Loucy (cell line): ENCODE data around the gene NBEAL2.

Source experiments
- H2AFZ ChIP-seq: fragments of 200-600 bp; sonication (generic); 2 replicates; pipeline ENCODE4 v1.6.0; 2016; ENCODE audit warnings: antibody characterized with exemption, mild to moderate bottlenecking, low read length, moderate library complexity
- H3F3A ChIP-seq: fragments of 200-600 bp; 2 replicates; pipeline ENCODE4 v1.6.0; 2016; ENCODE audit warnings: antibody characterized with exemption, low read depth, mild to moderate bottlenecking
- H3K27me3 ChIP-seq: fragments of 200-600 bp; sonication (generic); 2 replicates; pipeline ENCODE4 v1.6.1; 2014; ENCODE audit warnings: low read length, mild to moderate bottlenecking; ENCODE audit not compliant: insufficient read depth, poor library complexity, severe bottlenecking
- H3K36me3 ChIP-seq: fragments of 200-600 bp; sonication (generic); 2 replicates; pipeline ENCODE4 v1.6.1; 2016; ENCODE audit warnings: low read length; ENCODE audit not compliant: insufficient read depth
- H3K4me1 ChIP-seq: fragments of 200-600 bp; sonication (generic); 2 replicates; pipeline ENCODE4 v1.5.1; 2014; ENCODE audit warnings: low read length, mild to moderate bottlenecking; ENCODE audit not compliant: insufficient read depth, poor library complexity, severe bottlenecking
- H3K4me2 ChIP-seq: fragments of 200-600 bp; sonication (generic); 2 replicates; pipeline ENCODE4 v1.6.0; 2014; ENCODE audit warnings: antibody characterized with exemption, low read length, low read depth, mild to moderate bottlenecking; ENCODE audit not compliant: poor library complexity, severe bottlenecking
- H3K4me3 ChIP-seq: fragments of 200-600 bp; sonication (generic); 2 replicates; pipeline ENCODE4 v1.5.1; 2014; ENCODE audit warnings: low read length, mild to moderate bottlenecking, mixed read lengths; ENCODE audit not compliant: poor library complexity, severe bottlenecking
- H3K79me2 ChIP-seq: fragments of 200-600 bp; sonication (generic); 2 replicates; pipeline ENCODE4 v1.6.1; 2014; ENCODE audit warnings: low read length; ENCODE audit not compliant: insufficient read depth
- H3K9ac ChIP-seq: fragments of 200-600 bp; sonication (generic); 2 replicates; pipeline ENCODE4 v1.6.0; 2014; ENCODE audit warnings: mild to moderate bottlenecking, low read depth, low read length, moderate library complexity; ENCODE audit not compliant: poor library complexity, severe bottlenecking
- H3K9me2 ChIP-seq: fragments of 200-600 bp; sonication (generic); replicated peaks from 2 replicates; pipeline ENCODE4 v1.6.1; 2016; ENCODE audit warnings: low read depth, low read length, mixed read lengths
- H3K9me3 ChIP-seq: fragments of 200-600 bp; sonication (generic); 2 replicates; pipeline ENCODE4 v1.6.1; 2014; ENCODE audit warnings: mild to moderate bottlenecking, antibody characterized with exemption, low read length, low read depth; ENCODE audit not compliant: insufficient read depth
- H4K20me1 ChIP-seq: fragments of 200-600 bp; sonication (generic); 2 replicates; pipeline ENCODE4 v1.6.0; 2014; ENCODE audit warnings: antibody characterized with exemption, low read length, mild to moderate bottlenecking; ENCODE audit not compliant: insufficient read depth, poor library complexity, severe bottlenecking
- CTCF ChIP-seq: fragments of 200-600 bp; sonication (generic); conservative IDR thresholded peaks from 2 replicates; pipeline ENCODE4 v1.5.1; 2014; ENCODE audit warnings: mild to moderate bottlenecking, antibody characterized with exemption, low read length
- EZH2phosphoT487 ChIP-seq: fragments of 200-600 bp; IDR thresholded peaks from 2 replicates; pipeline ENCODE4 v1.6.1; 2018; ENCODE audit warnings: antibody characterized with exemption, mild to moderate bottlenecking, moderate library complexity, borderline replicate concordance

Gene NBEAL2

GRCh38 chr3:47005212-47006144, 26.0 kb downstream of the NBEAL2 start:
- no peak overlapping the region for H2AFZ ChIP-seq
- no peak overlapping the region for H3K9ac ChIP-seq
- H3K36me3 ChIP-seq = peaks cover 82% of the 10 kb centered on the region; the same call in 1 of the 2 replicates
- no peaks in the 10 kb centered on the region for H3K79me2 ChIP-seq
- H3K4me1 ChIP-seq = no peaks in the 10 kb centered on the region
- H3K27me3 ChIP-seq = no peaks in the 10 kb centered on the region
- no peaks in the 10 kb centered on the region for H4K20me1 ChIP-seq
- H3K4me3 ChIP-seq = no peak overlapping the region
- TF ChIP-seq EZH2phosphoT487 = no peak
- no peak for TF ChIP-seq CTCF
- H3K9me2 ChIP-seq = no peaks in the 10 kb centered on the region
- H3F3A ChIP-seq = no peaks in the 10 kb centered on the region
- no peaks in the 10 kb centered on the region for H3K9me3 ChIP-seq
- H3K4me2 ChIP-seq = no peak overlapping the region

- H3K9me2 ChIP-seq = no peaks in the 10 kb centered on the region
- no peaks in the 10 kb centered on the region for H3K9me3 ChIP-seq
- no peaks in the 10 kb centered on the region for H3K79me2 ChIP-seq
- TF ChIP-seq CTCF (no peak), EZH2phosphoT487 (no peak)
- H3K9ac ChIP-seq = no peak overlapping the region
- H3K4me2 ChIP-seq = no peak overlapping the region
- H3F3A ChIP-seq = no peaks in the 10 kb centered on the region
- no peaks in the 10 kb centered on the region for H3K4me1 ChIP-seq
- H3K4me3 ChIP-seq = no peak overlapping the region
- peaks cover 76% of the 10 kb centered on the region; the same call in 1 of the 2 replicates for H3K36me3 ChIP-seq
- no peaks in the 10 kb centered on the region for H3K27me3 ChIP-seq
- H4K20me1 ChIP-seq = no peaks in the 10 kb centered on the region
- H2AFZ ChIP-seq = no peak overlapping the region
Observed at GRCh38 chr3:47006145-47006651, 26.7 kb downstream of the NBEAL2 start.

- H3K36me3 ChIP-seq = peaks cover 68% of the 10 kb centered on the region; the same call in 1 of the 2 replicates
- no peaks in the 10 kb centered on the region for H4K20me1 ChIP-seq
- no peaks in the 10 kb centered on the region for H3K9me3 ChIP-seq
- no peaks in the 10 kb centered on the region for H3K9me2 ChIP-seq
- no peak overlapping the region for H3K4me3 ChIP-seq
- H3K27me3 ChIP-seq = no peaks in the 10 kb centered on the region
- TF ChIP-seq EZH2phosphoT487 (no peak), CTCF (no peak)
- H3K4me1 ChIP-seq = no peaks in the 10 kb centered on the region
- H3K79me2 ChIP-seq = no peaks in the 10 kb centered on the region
- no peak overlapping the region for H2AFZ ChIP-seq
- H3F3A ChIP-seq = no peaks in the 10 kb centered on the region
- no peak overlapping the region for H3K9ac ChIP-seq
- H3K4me2 ChIP-seq = no peak overlapping the region
Observed at GRCh38 chr3:47007001-47007400, 27.5 kb downstream of the NBEAL2 start.
